ENCODE results near the gene ANK3. TPM values are rescaled to one million over a fixed set of nuclear protein-coding genes. Genes with fewer than 3 reads are reported as not detected.

ANK3 gene
- total RNA-seq, 2 donors from 2014 or later, result 56.2 to 78.2 TPM

- no peaks in the 10 kb centered on the region for H3K9me3 Mint-ChIP-seq
Measured at GRCh38 chr10:60258429-60258797, 131.3 kb downstream of the ANK3 start.

GRCh38 chr10:60257767-60258428 lies 131.8 kb downstream of the ANK3 start:
- Mint-ChIP-seq H3K9me3 (no peaks in the 10 kb centered on the region), H3K36me3 (ENCODE audit: low read depth) (peaks cover 43% of the 10 kb centered on the region), H3K27ac (no peak overlapping the region), H3K27me3 (no peaks in the 10 kb centered on the region), H3K4me1 (peaks cover 12% of the 10 kb centered on the region), H3K4me3 (no peak overlapping the region)
- ATAC-seq (replicated peaks), result no peak

More at GRCh38 chr10:60258429-60258797, 131.3 kb downstream of the ANK3 start:
- H3K27me3 Mint-ChIP-seq, result no peaks in the 10 kb centered on the region
- ATAC-seq (replicated peaks), result no peak
- peaks cover 12% of the 10 kb centered on the region for H3K4me1 Mint-ChIP-seq
- H3K4me3 Mint-ChIP-seq, result no peak overlapping the region
- no peak overlapping the region for H3K27ac Mint-ChIP-seq
- peaks cover 48% of the 10 kb centered on the region for H3K36me3 Mint-ChIP-seq (ENCODE audit: low read depth)

- no peaks in the 10 kb centered on the region for H3K9me3 Mint-ChIP-seq
- ATAC-seq (replicated peaks), result no peak
- H3K4me1 Mint-ChIP-seq, result peaks cover 3% of the 10 kb centered on the region
- peaks cover 12% of the 10 kb centered on the region for H3K36me3 Mint-ChIP-seq (ENCODE audit: low read depth)
- H3K27me3 Mint-ChIP-seq, result no peaks in the 10 kb centered on the region
- H3K4me3 Mint-ChIP-seq, result no peak overlapping the region
- H3K27ac Mint-ChIP-seq, result no peak overlapping the region
Measured at GRCh38 chr10:60254776-60255175, 134.9 kb downstream of the ANK3 start.

GRCh38 chr10:60253484-60253883 lies 136.2 kb downstream of the ANK3 start:
- Mint-ChIP-seq H3K36me3 (ENCODE audit: low read depth) (peaks cover 2% of the 10 kb centered on the region), H3K27me3 (no peaks in the 10 kb centered on the region), H3K9me3 (no peaks in the 10 kb centered on the region), H3K4me1 (peaks cover 1% of the 10 kb centered on the region), H3K27ac (no peak overlapping the region), H3K4me3 (no peak overlapping the region)
- ATAC-seq (replicated peaks), result no peak

GRCh38 chr10:60252688-60253087 lies 137.0 kb downstream of the ANK3 start:
- H3K4me3 Mint-ChIP-seq, result no peak overlapping the region
- H3K9me3 Mint-ChIP-seq, result no peaks in the 10 kb centered on the region
- H3K27me3 Mint-ChIP-seq, result no peaks in the 10 kb centered on the region
- no peak overlapping the region for H3K27ac Mint-ChIP-seq
- H3K4me1 Mint-ChIP-seq, result no peaks in the 10 kb centered on the region
- no peak for ATAC-seq (replicated peaks)
- H3K36me3 Mint-ChIP-seq (ENCODE audit: low read depth), result no peaks in the 10 kb centered on the region

GRCh38 chr10:60246382-60246781 lies 143.3 kb downstream of the ANK3 start:
- no peaks in the 10 kb centered on the region for H3K27me3 Mint-ChIP-seq
- no peaks in the 10 kb centered on the region for H3K36me3 Mint-ChIP-seq (ENCODE audit: low read depth)
- H3K9me3 Mint-ChIP-seq, result no peaks in the 10 kb centered on the region
- ATAC-seq (replicated peaks), result no peak
- no peaks in the 10 kb centered on the region for H3K4me1 Mint-ChIP-seq
- H3K27ac Mint-ChIP-seq, result no peak overlapping the region
- H3K4me3 Mint-ChIP-seq, result no peak overlapping the region

GRCh38 chr10:60239228-60239627 lies 150.4 kb downstream of the ANK3 start:
- ATAC-seq (replicated peaks), result no peak
- H3K4me3 Mint-ChIP-seq, result no peak overlapping the region
- no peaks in the 10 kb centered on the region for H3K27me3 Mint-ChIP-seq
- no peaks in the 10 kb centered on the region for H3K9me3 Mint-ChIP-seq
- peaks cover 8% of the 10 kb centered on the region for H3K36me3 Mint-ChIP-seq (ENCODE audit: low read depth)
- no peak overlapping the region for H3K27ac Mint-ChIP-seq
- peaks cover 25% of the 10 kb centered on the region for H3K4me1 Mint-ChIP-seq

- peaks cover 13% of the 10 kb centered on the region for H3K36me3 Mint-ChIP-seq (ENCODE audit: low read depth)
- no peaks in the 10 kb centered on the region for H3K27me3 Mint-ChIP-seq
- ATAC-seq (replicated peaks), result no peak
- peak overlapping the region; percentile 70 for H3K4me3 Mint-ChIP-seq
- H3K9me3 Mint-ChIP-seq, result no peaks in the 10 kb centered on the region
- peaks cover 25% of the 10 kb centered on the region for H3K4me1 Mint-ChIP-seq
- H3K27ac Mint-ChIP-seq, result peak overlapping the region; percentile 82
Measured at GRCh38 chr10:60238759-60239100, 150.9 kb downstream of the ANK3 start.

- peak; percentile 94 for ATAC-seq (replicated peaks)
- Mint-ChIP-seq H3K36me3 (ENCODE audit: low read depth) (peaks cover 16% of the 10 kb centered on the region), H3K9me3 (no peaks in the 10 kb centered on the region), H3K4me3 (peak overlapping the region; percentile 70), H3K27ac (peak overlapping the region; percentile 82), H3K4me1 (peaks cover 25% of the 10 kb centered on the region), H3K27me3 (no peaks in the 10 kb centered on the region)
Measured at GRCh38 chr10:60237977-60238758, 151.5 kb downstream of the ANK3 start.

GRCh38 chr10:60236869-60237524 lies 152.7 kb downstream of the ANK3 start:
- ATAC-seq (replicated peaks), result peak; percentile 60
- Mint-ChIP-seq H3K27ac (peak overlapping the region; percentile 82), H3K36me3 (ENCODE audit: low read depth) (peaks cover 23% of the 10 kb centered on the region), H3K9me3 (no peaks in the 10 kb centered on the region), H3K4me1 (peaks cover 25% of the 10 kb centered on the region), H3K27me3 (no peaks in the 10 kb centered on the region), H3K4me3 (peak overlapping the region; percentile 70)

GRCh38 chr10:60235001-60235400 lies 154.7 kb downstream of the ANK3 start:
- Mint-ChIP-seq H3K4me1 (peaks cover 25% of the 10 kb centered on the region), H3K4me3 (no peak overlapping the region), H3K9me3 (no peaks in the 10 kb centered on the region), H3K36me3 (ENCODE audit: low read depth) (peaks cover 23% of the 10 kb centered on the region), H3K27me3 (no peaks in the 10 kb centered on the region), H3K27ac (no peak overlapping the region)
- ATAC-seq (replicated peaks), result no peak

- no peaks in the 10 kb centered on the region for H3K27me3 Mint-ChIP-seq
- H3K36me3 Mint-ChIP-seq (ENCODE audit: low read depth), result peaks cover 23% of the 10 kb centered on the region
- no peaks in the 10 kb centered on the region for H3K9me3 Mint-ChIP-seq
- H3K4me1 Mint-ChIP-seq, result peaks cover 25% of the 10 kb centered on the region
- no peak overlapping the region for H3K4me3 Mint-ChIP-seq
- no peak overlapping the region for H3K27ac Mint-ChIP-seq
- ATAC-seq (replicated peaks), result no peak
Measured at GRCh38 chr10:60234551-60234950, 155.1 kb downstream of the ANK3 start.

GRCh38 chr10:60230892-60231291 lies 158.8 kb downstream of the ANK3 start:
- H3K36me3 Mint-ChIP-seq (ENCODE audit: low read depth), result peaks cover 23% of the 10 kb centered on the region
- H3K4me3 Mint-ChIP-seq, result no peak overlapping the region
- H3K27ac Mint-ChIP-seq, result no peak overlapping the region
- no peaks in the 10 kb centered on the region for H3K9me3 Mint-ChIP-seq
- H3K4me1 Mint-ChIP-seq, result no peaks in the 10 kb centered on the region
- peak; percentile 16 for ATAC-seq (replicated peaks)
- H3K27me3 Mint-ChIP-seq, result no peaks in the 10 kb centered on the region

GRCh38 chr10:60224066-60224705 lies 165.5 kb downstream of the ANK3 start:
- Mint-ChIP-seq H3K4me1 (no peaks in the 10 kb centered on the region), H3K9me3 (no peaks in the 10 kb centered on the region), H3K4me3 (no peak overlapping the region), H3K36me3 (ENCODE audit: low read depth) (no peaks in the 10 kb centered on the region), H3K27me3 (no peaks in the 10 kb centered on the region), H3K27ac (no peak overlapping the region)
- no peak for ATAC-seq (replicated peaks)
